Activated CD4-positive, alpha-beta T cell treated with anti-CD3 and anti-CD28 coated beads for 36 hours (primary cell): ENCODE data around the gene KAZN. TPM values are rescaled to one million over a fixed set of nuclear protein-coding genes. Genes with fewer than 3 reads are reported as not detected.
A peak's percentile ranks its signal among the peaks of the same experiment; 100 is the strongest.

Experiments
- ATAC-seq: fragments of 200-7000 bp; cut with Tn5 transposase; one replicate; pipeline ENCODE4 v1.10.0; 2021; ENCODE audit warnings: mild to moderate bottlenecking, moderate library complexity
- CTCF ChIA-PET: fragments of 350-600 bp; sonication (Branson Sonifier 250); formaldehyde crosslinking; loops from one replicate; lab custom pipeline; 2021; ENCODE audit warnings: antibody characterized with exemption; lab: Charles Lee
- POLR2A ChIA-PET: fragments of 350-600 bp; sonication (Branson Sonifier 250); formaldehyde crosslinking; loops from one replicate; lab custom pipeline; 2021; ENCODE audit warnings: antibody characterized with exemption, inconsistent platforms; lab: Charles Lee
- DNase-seq: peaks from one replicate; pipeline ENCODE4 v3.0.0-alpha.2; 2020
- H3K27ac Mint-ChIP-seq: one replicate; pipeline ENCODE4 v1.8.0; 2021; ENCODE audit warnings: mixed read lengths
- H3K27me3 Mint-ChIP-seq: one replicate; pipeline ENCODE4 v1.8.0; 2021; ENCODE audit warnings: mixed read lengths
- H3K36me3 Mint-ChIP-seq: one replicate; pipeline ENCODE4 v1.8.0; 2021; ENCODE audit warnings: low read depth, mixed read lengths
- H3K4me1 Mint-ChIP-seq: one replicate; pipeline ENCODE4 v1.8.0; 2021; ENCODE audit warnings: mixed read lengths
- H3K4me3 Mint-ChIP-seq: one replicate; pipeline ENCODE4 v1.8.0; 2021; ENCODE audit warnings: mild to moderate bottlenecking, moderate library complexity, mixed read lengths
- H3K9me3 Mint-ChIP-seq: one replicate; pipeline ENCODE4 v1.8.0; 2021; ENCODE audit warnings: low read depth, mixed read lengths
- intact Hi-C, 2 experiments: fragments of 100-400 bp; cut with DNase I in 1 of 2; cut with micrococcal nuclease in 1 of 2; formaldehyde crosslinking; loops; one replicate each; pipeline versions ENCODE4 v1.14.2 to v1.15.1; 2022 to 2024; cut with DNase I, micrococcal nuclease
- total RNA-seq, 2 experiments: library from RNA; stranded (reverse); gene quantifications; one replicate each; pipeline ENCODE4 v1.2.3, GENCODE V29; 2021

KAZN gene
- total RNA-seq, 2 experiments from 2014 or later, result 0.89 to 0.90 TPM

DNA sequence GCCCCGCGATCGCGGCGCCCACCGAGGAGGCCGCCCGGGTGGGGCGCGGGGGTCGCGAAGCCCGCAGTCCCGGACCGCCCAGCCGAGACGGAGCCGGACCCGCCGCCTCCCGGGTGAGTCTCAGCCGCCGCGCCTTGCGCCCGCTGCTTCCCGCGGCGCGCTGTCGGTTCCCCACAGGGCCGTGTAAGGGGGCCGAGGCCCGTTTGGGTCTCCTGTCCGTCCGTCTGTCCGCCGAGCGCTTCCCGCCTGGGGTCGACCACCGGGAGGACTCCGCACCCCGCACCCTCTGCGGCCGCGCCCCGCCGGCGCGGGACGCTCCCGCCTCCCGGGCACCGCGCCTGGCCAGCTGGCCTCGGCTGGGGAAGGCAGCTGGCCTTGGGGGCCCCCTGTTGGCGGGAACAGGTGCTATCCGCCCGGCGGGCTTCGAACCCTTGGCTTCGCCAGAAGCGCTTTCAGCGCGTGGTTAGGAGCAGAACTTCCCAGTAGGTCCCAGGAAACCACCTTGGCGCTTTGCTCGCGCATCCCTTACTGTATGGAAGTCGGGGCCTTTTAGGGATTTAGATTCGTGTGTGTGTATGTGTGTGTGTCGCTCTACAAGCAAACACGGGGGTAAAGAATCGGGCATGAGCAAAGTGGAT, 555.5 kb downstream of the KAZN start:
- peak; percentile 40 for ATAC-seq
- H3K27ac Mint-ChIP-seq, result no peak overlapping the region
- no peaks in the 10 kb centered on the region for H3K9me3 Mint-ChIP-seq
- H3K36me3 Mint-ChIP-seq, result no peaks in the 10 kb centered on the region
- DNase-seq, result peak; percentile 66
- POLR2A ChIA-PET, result no interaction called here
- H3K27me3 Mint-ChIP-seq, result peaks cover 48% of the 10 kb centered on the region
- intact Hi-C loops, result loop anchor here in 1 of 2 experiments (2.0 kb wide), 1 partner anchor 119 kb away; no protein-coding TSS in a partner anchor
- CTCF ChIA-PET, result interaction anchor here (0.7 to 1.4 kb wide), 2 partner anchors 25 to 159 kb away, joined by 3 to 5 read pairs; no protein-coding TSS in a partner anchor
- H3K4me3 Mint-ChIP-seq, result peak overlapping the region; percentile 11
- H3K4me1 Mint-ChIP-seq, result peaks cover 19% of the 10 kb centered on the region

DNA sequence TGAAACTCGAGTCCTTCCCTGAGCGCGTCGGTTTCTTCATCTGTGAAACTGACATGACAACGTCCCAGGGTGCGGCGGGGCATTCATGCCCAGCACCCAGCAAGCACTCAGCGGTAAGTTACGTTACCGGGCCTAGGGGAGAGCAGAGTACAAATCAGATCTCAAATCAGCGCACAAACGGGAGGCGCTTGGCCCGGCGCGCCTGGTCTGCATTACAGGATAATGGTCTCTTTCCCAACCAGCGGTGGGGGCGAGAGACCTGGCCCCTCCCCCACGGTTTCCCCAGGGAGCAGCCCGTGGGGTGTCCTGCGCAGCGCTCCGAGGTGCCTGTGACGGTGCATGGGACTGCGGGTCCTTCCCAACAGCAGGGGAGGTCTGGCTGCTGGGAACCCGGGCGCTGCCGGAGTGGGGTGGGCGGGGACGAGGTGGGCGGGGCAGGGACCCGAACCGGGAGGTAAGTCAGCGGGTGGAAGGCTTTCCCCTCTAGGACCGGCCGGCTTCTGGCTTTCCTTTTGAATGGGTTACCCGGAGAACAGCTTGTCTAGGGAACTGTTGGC, 556.1 kb downstream of the KAZN start:
- no peaks in the 10 kb centered on the region for H3K9me3 Mint-ChIP-seq
- CTCF ChIA-PET, result interaction anchor here (1.4 kb wide), 1 partner anchor 150 kb away, joined by 3 read pairs; no protein-coding TSS in a partner anchor
- H3K4me3 Mint-ChIP-seq, result peak overlapping the region; percentile 11
- POLR2A ChIA-PET, result no interaction called here
- no peak overlapping the region for H3K27ac Mint-ChIP-seq
- DNase-seq (peak; percentile 24), ATAC-seq (no peak)
- peaks cover 19% of the 10 kb centered on the region for H3K4me1 Mint-ChIP-seq
- H3K27me3 Mint-ChIP-seq, result peaks cover 46% of the 10 kb centered on the region
- intact Hi-C loops, result no loop called here
- H3K36me3 Mint-ChIP-seq, result no peaks in the 10 kb centered on the region

DNA sequence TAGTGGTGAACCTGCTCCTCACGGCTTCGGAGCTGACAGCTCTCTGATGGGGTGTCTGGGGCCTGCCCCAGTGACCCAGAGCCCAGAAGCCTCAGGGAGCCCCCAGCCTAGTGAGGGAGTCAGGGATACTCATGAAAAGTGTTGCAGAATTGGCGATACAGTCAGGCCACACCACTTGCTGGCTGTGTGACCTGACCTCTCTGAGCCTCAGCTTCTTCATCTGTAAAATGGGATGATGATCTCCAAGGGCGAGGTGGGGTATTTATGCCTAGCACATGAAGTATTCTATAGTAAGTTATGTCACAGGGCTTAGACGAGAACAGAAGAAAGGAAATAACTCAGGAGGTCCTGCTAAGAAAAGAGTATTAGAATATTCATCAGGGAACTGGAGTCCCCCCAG, 556.7 kb downstream of the KAZN start:
- H3K36me3 Mint-ChIP-seq, result no peaks in the 10 kb centered on the region
- no peak overlapping the region for H3K27ac Mint-ChIP-seq
- intact Hi-C loops, result no loop called here
- ChIA-PET POLR2A (no interaction called here), CTCF (interaction anchor here (1.3 to 2.2 kb wide), 4 partner anchors 13 to 149 kb away, joined by 3 to 7 read pairs (median 6); no protein-coding TSS in a partner anchor)
- ATAC-seq (no peak), DNase-seq (no peak)
- peaks cover 40% of the 10 kb centered on the region for H3K27me3 Mint-ChIP-seq
- H3K9me3 Mint-ChIP-seq, result no peaks in the 10 kb centered on the region
- no peak overlapping the region for H3K4me3 Mint-ChIP-seq
- peaks cover 19% of the 10 kb centered on the region for H3K4me1 Mint-ChIP-seq

DNA sequence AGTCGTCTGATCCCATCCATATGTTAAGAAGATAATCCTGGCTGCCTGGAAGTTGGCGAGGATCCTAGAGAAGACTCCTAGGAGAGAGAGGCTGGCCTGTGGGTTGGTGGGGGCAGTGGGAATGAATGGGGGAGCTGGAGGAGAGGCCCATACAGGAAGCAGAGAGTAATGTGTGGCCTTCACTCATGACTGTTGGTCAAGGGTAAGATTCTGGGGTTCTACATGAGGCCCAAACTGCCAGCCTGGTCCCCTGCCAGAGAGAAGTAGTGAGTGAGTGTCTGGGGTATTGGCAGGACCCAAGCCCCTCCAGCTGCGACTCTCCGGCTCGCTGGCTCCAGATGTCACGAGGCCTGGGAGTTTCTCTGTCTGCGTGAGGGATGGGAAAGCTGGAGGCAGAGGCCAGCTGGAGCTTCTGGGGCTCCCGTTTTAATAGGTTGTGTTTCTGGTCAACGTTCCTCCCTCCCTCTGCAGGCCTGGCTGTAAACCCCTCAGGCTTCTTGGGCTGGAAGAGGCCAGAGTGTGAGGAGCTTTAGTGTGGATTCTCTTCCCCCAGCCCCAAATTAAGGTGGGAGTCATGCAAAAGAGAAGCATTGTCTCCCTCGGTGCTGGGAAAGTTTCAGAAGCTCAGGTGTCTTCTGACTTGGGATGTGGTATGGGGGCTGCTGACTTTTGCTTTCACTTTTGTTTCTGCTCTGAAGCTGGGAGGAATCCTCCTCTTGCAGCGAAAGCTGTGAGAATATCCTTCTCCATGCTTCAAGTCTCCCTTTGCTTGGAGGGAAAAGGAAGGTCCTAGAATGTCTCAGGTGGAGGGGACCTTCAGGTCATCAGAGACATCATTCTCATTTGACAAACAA, 557.6 kb downstream of the KAZN start:
- ChIA-PET CTCF (interaction anchor here (1.0 to 2.2 kb wide), 6 partner anchors 9 to 148 kb away, joined by 3 to 7 read pairs (median 4); no protein-coding TSS in a partner anchor), POLR2A (no interaction called here)
- Mint-ChIP-seq H3K36me3 (no peaks in the 10 kb centered on the region), H3K27ac (no peak overlapping the region), H3K9me3 (no peaks in the 10 kb centered on the region), H3K4me1 (peaks cover 19% of the 10 kb centered on the region), H3K4me3 (no peak overlapping the region), H3K27me3 (peaks cover 31% of the 10 kb centered on the region)
- intact Hi-C loops, result no loop called here
- no peak for ATAC-seq
- DNase-seq, result peak; percentile 13

DNA sequence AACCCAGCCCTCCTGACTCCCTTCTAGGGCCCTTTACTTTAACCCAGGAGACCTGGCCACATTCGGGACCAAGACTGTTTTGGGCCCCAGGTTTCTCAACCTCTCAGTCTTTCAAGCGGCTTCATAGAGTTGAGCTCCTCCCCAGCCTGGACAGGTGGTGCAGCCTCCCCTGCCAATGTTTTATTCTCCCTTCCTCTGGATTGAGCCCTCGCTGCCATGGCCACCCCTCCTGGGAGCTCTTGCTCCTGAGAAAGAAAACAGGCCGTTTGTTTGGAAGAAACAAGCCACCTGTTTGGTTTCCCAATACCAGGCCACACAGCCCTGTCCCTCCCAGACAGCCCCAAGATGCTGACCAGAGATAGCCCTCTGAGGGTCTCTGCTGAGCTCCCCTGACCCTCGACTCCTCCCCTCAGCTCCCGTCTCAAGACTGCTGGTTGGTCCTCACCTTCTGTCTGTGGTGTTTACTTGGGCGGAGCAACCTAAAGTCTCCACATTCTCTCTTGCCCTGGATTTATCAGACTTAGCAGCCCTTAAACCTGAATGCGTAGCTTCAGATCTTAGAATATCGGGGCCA, 558.4 kb downstream of the KAZN start:
- ChIA-PET POLR2A (interaction anchor here (0.8 kb wide), 1 partner anchor 82 kb away, joined by 5 read pairs; no protein-coding TSS in a partner anchor), CTCF (interaction anchor here (1.0 to 2.2 kb wide), 4 partner anchors 10 to 116 kb away, joined by 3 to 7 read pairs (median 4); no protein-coding TSS in a partner anchor)
- no peak overlapping the region for H3K4me3 Mint-ChIP-seq
- peaks cover 25% of the 10 kb centered on the region for H3K27me3 Mint-ChIP-seq
- peaks cover 19% of the 10 kb centered on the region for H3K4me1 Mint-ChIP-seq
- DNase-seq (no peak), ATAC-seq (no peak)
- H3K36me3 Mint-ChIP-seq, result no peaks in the 10 kb centered on the region
- H3K9me3 Mint-ChIP-seq, result no peaks in the 10 kb centered on the region
- intact Hi-C loops, result no loop called here
- H3K27ac Mint-ChIP-seq, result no peak overlapping the region

DNA sequence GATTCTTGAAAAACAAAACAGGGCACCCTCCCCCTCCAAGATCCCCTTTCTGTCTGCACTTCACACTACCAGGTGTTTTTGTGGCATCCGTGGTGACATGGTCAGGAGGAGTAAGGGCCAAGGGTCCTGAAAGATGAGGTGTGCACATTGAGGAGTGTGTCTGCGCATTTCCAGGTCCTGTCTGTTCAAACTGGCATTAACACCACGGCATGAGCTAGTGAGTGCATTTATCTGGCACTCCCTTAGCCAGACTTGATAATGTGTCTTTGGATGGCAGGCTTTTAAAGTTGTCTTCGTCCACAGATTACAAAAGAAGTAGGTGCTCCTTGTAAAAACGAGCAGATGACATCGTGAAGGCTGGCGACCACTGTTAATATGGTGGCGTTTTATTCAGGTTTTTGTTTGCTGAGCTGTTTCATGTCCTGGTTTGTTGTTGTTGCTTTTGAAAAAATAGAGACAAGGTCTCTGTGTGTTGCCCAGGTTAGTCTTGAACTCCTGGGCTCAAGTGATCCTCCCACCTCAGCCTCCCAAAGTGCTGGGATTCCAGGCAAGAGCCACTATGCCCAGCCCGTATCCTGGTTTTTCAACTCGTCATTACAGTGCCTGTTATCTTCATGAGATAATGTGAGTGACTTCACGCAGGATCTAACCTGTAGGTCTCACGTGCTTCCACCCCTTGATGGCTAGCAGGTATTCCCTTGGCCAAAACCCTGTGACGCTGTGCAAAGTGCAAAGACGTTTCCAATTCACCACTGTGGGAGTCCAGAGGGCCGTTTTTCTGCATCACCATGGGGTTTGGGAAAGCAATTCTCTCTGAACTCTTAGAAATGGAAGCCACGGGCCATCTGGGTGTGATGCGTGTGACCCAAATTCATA, 559.3 kb downstream of the KAZN start:
- H3K27me3 Mint-ChIP-seq, result peaks cover 20% of the 10 kb centered on the region
- H3K4me3 Mint-ChIP-seq, result no peak overlapping the region
- no peaks in the 10 kb centered on the region for H3K9me3 Mint-ChIP-seq
- CTCF ChIA-PET, result interaction anchor here (0.7 to 2.2 kb wide), 4 partner anchors 11 to 115 kb away, joined by 3 to 7 read pairs (median 5); no protein-coding TSS in a partner anchor
- intact Hi-C loops, result no loop called here
- H3K4me1 Mint-ChIP-seq, result peaks cover 21% of the 10 kb centered on the region
- no peak overlapping the region for H3K27ac Mint-ChIP-seq
- no peak for ATAC-seq
- no peak for DNase-seq
- no peaks in the 10 kb centered on the region for H3K36me3 Mint-ChIP-seq
- POLR2A ChIA-PET, result interaction anchor here (0.8 kb wide), 1 partner anchor 81 kb away, joined by 5 read pairs; no protein-coding TSS in a partner anchor

DNA sequence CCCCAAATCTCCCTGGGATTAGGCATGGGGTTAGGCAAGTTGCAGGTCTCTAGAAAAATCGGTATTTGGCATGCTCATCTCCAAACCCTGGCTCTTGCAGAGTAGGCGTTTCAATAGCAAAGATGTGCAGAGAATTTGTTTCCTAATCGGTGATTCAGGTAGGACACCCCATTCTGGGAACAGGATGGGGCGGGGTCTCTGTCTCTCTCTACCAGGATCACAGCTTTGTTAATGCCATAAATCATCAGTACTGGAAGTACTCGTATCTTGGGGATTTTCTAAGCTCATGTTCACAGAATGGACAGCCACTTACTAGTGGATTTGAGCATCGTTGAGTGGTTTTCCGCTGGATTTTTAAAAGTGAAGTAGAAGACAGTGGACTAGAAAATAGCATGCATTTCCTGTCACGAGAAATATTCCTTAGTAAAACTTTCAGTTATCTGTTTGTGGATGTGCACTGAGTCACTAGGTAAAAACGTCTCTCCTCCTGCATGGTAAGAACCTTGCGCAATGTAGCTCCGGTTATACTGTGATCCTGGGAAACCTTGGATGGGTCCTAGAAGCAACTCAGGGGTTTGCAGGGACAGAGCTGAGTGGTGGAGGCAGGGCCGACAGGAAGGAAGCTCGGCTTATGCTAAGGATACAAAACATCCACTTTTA, 560.2 kb downstream of the KAZN start:
- ChIA-PET POLR2A (no interaction called here), CTCF (no interaction called here)
- intact Hi-C loops, result no loop called here
- no peak for DNase-seq
- Mint-ChIP-seq H3K9me3 (no peaks in the 10 kb centered on the region), H3K27ac (no peak overlapping the region), H3K4me1 (peaks cover 21% of the 10 kb centered on the region), H3K27me3 (peaks cover 20% of the 10 kb centered on the region), H3K36me3 (no peaks in the 10 kb centered on the region), H3K4me3 (no peak overlapping the region)
- ATAC-seq, result no peak

DNA sequence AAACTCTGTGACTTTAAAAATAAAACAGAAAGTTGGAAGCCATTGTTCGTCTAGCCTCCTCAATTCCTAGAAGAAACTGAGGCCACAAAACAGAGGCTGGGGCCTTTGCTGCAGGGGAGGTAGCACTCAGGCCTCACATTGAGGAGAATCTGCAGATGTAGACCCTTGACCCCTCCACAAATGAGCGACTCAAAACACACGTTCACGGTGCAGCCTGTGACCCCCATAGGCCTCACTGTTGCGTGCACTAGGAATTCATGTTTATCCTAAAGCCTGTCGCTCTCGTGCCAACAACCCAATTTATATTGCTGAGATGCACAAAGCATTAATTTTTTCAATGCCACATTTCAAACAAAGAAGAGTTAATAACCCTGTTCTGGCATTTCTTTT, 560.7 kb downstream of the KAZN start:
- Mint-ChIP-seq H3K36me3 (no peaks in the 10 kb centered on the region), H3K9me3 (no peaks in the 10 kb centered on the region), H3K27ac (no peak overlapping the region), H3K4me1 (peaks cover 21% of the 10 kb centered on the region), H3K4me3 (no peak overlapping the region), H3K27me3 (peaks cover 19% of the 10 kb centered on the region)
- ATAC-seq, result no peak
- ChIA-PET POLR2A (no interaction called here), CTCF (no interaction called here)
- intact Hi-C loops, result no loop called here
- DNase-seq, result no peak

DNA sequence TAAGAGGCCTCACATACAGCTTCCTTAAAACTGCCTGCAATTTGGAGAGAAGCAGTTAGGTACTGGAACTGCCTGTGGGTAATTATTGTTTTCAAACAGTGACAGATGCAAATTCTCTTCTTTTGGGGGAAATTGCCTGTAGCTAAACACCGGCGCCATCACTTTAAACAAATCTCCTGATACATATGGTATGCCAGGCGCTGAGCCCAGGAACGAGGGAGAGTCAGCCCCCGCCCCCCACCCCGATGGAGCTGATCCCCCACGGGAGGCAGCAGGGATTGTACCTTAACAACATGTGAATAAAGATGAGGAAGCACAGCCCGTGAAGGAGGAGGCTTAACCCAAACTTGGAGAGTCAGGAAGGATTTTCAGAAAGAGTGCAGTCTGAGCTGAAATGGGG, 562.1 kb downstream of the KAZN start:
- Mint-ChIP-seq H3K9me3 (no peaks in the 10 kb centered on the region), H3K4me1 (peaks cover 14% of the 10 kb centered on the region), H3K27ac (no peak overlapping the region), H3K36me3 (no peaks in the 10 kb centered on the region), H3K4me3 (no peak overlapping the region), H3K27me3 (peaks cover 7% of the 10 kb centered on the region)
- DNase-seq, result no peak
- ATAC-seq, result no peak
- ChIA-PET CTCF (interaction anchor here (0.8 to 1.0 kb wide), 2 partner anchors 32 to 101 kb away, joined by 3 to 6 read pairs; no protein-coding TSS in a partner anchor), POLR2A (no interaction called here)
- intact Hi-C loops, result no loop called here

DNA sequence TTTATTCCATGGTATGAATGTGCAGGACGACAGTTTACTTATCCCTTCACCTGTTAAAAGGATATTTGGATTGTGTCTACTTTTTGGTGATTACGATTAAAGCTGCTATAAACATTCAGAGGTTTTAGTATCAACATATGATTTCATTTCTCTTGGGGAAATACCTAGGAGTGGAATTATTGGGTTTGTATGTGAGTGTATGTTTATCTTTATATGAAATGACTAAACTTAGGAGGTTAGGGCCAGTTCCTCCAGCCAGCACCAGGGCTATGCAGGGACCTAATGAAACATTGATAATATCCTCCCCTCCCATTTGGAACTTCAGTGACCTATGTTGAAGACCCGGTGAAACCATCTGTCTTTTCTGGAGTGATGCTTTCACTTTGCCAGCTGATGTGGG, 568.9 kb downstream of the KAZN start:
- H3K4me1 Mint-ChIP-seq, result peaks cover 8% of the 10 kb centered on the region
- H3K4me3 Mint-ChIP-seq, result no peak overlapping the region
- intact Hi-C loops, result no loop called here
- ChIA-PET POLR2A (no interaction called here), CTCF (interaction anchor here (0.6 kb wide), 1 partner anchor 367 kb away, joined by 3 read pairs; no protein-coding TSS in a partner anchor)
- H3K27ac Mint-ChIP-seq, result no peak overlapping the region
- H3K36me3 Mint-ChIP-seq, result no peaks in the 10 kb centered on the region
- DNase-seq, result no peak
- peaks cover 6% of the 10 kb centered on the region for H3K27me3 Mint-ChIP-seq
- ATAC-seq, result no peak
- H3K9me3 Mint-ChIP-seq, result no peaks in the 10 kb centered on the region
